HG03342 (cell line): ENCODE results near the gene FOXO4.

Experiments used
- ATAC-seq: cut with Tn5 transposase; IDR thresholded peaks from one replicate; pipeline ENCODE4 v1.9.1; 2021; ENCODE audit warnings: mild to moderate bottlenecking, moderate library complexity; ENCODE audit not compliant: unreplicated experiment

Gene FOXO4

GRCh38 chrX:71098951-71099506 is 3.4 kb downstream of the FOXO4 start:
- no peak for ATAC-seq

- no peak for ATAC-seq
Observed at GRCh38 chrX:71099736-71100135, 4.1 kb downstream of the FOXO4 start.

- no peak for ATAC-seq
Observed at GRCh38 chrX:71100581-71101505, 5.2 kb downstream of the FOXO4 start.

- no peak for ATAC-seq
Observed at GRCh38 chrX:71102292-71102691, 6.6 kb downstream of the FOXO4 start.

- ATAC-seq, result peak; percentile 46
Observed at GRCh38 chrX:71103110-71103983, 7.7 kb downstream of the FOXO4 start.

GRCh38 chrX:71105628-71106027 is 10.0 kb downstream of the FOXO4 start:
- ATAC-seq, result no peak

GRCh38 chrX:71106427-71106826 is 10.8 kb downstream of the FOXO4 start, which contains the start of gene CXorf65:
Gene CXorf65, minus strand, starts transcription at chrX:71106740. Its CDS starts 184 bp downstream, at chrX:71106556.
- no peak for ATAC-seq

GRCh38 chrX:71107245-71107644 is 11.6 kb downstream of the FOXO4 start:
- no peak for ATAC-seq

GRCh38 chrX:71107762-71108360 is 12.2 kb downstream of the FOXO4 start:
- no peak for ATAC-seq

- no peak for ATAC-seq
Observed at GRCh38 chrX:71109051-71109450, 13.4 kb downstream of the FOXO4 start.

GRCh38 chrX:71111141-71111843 is 15.6 kb downstream of the FOXO4 start, which contains the start of gene IL2RG:
Gene IL2RG, minus strand, starts transcription at chrX:71111577. Its CDS starts 38 bp downstream, at chrX:71111539.
- ATAC-seq, result peak; percentile 88

GRCh38 chrX:71111921-71112431 is 16.3 kb downstream of the FOXO4 start:
- peak; percentile 21 for ATAC-seq

- ATAC-seq, result no peak
Observed at GRCh38 chrX:71117358-71117757, 21.7 kb downstream of the FOXO4 start.

- peak; percentile 93 for ATAC-seq
Observed at GRCh38 chrX:71118032-71118984, 22.7 kb downstream of the FOXO4 start, which contains the start of gene MED12. Gene MED12, plus strand, starts transcription at chrX:71118596. Its CDS starts 159 bp downstream, at chrX:71118755.

- no peak for ATAC-seq
Observed at GRCh38 chrX:71118985-71119535, 23.4 kb downstream of the FOXO4 start.

GRCh38 chrX:71128166-71128833 is 32.6 kb downstream of the FOXO4 start:
- no peak for ATAC-seq

GRCh38 chrX:71128915-71129765 is 33.5 kb downstream of the FOXO4 start:
- peak; percentile 77 for ATAC-seq
